Renal pelvis (tissue), 12 donors: ENCODE results near the gene FBXL5. TPM values are rescaled to one million over a fixed set of nuclear protein-coding genes. Genes with fewer than 3 reads are reported as not detected.

Experiments used
- DNase-seq: peaks from one replicate; pipeline ENCODE4 v3.0.0-alpha.2; 2013
- long read RNA-seq, 16 experiments: transcript quantifications; one replicate each; lab custom pipeline, GENCODE V29; 2026
- polyA plus RNA-seq, 3 donors: library from polyadenylated mRNA; unstranded; fragments of 120-200 nt; gene quantifications; one replicate each; pipeline ENCODE4 v1.2.1, GENCODE V29; 2013; ENCODE audit not compliant: insufficient read length in 3 of 3

Gene FBXL5, protein sequence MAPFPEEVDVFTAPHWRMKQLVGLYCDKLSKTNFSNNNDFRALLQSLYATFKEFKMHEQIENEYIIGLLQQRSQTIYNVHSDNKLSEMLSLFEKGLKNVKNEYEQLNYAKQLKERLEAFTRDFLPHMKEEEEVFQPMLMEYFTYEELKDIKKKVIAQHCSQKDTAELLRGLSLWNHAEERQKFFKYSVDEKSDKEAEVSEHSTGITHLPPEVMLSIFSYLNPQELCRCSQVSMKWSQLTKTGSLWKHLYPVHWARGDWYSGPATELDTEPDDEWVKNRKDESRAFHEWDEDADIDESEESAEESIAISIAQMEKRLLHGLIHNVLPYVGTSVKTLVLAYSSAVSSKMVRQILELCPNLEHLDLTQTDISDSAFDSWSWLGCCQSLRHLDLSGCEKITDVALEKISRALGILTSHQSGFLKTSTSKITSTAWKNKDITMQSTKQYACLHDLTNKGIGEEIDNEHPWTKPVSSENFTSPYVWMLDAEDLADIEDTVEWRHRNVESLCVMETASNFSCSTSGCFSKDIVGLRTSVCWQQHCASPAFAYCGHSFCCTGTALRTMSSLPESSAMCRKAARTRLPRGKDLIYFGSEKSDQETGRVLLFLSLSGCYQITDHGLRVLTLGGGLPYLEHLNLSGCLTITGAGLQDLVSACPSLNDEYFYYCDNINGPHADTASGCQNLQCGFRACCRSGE
- polyA plus RNA-seq, result 100 to 1,000 TPM; 109 to 116 (median 110) TPM
- long read RNA-seq, donor 1, transcript FBXL5-201 (11 exons, 3,385 nt), result major isoform, 26 of 62 reads
- long read RNA-seq, donor 1, transcript FBXL5-202 (11 exons, 2,837 nt), result minor isoform, 5 of 62 reads
- long read RNA-seq, donor 1, partial matches to known transcripts, result 21 of 62 reads
- long read RNA-seq, donor 1, other reads (novel, unspliced or antisense), result 10 of 62 reads
- long read RNA-seq, donor 2, transcript FBXL5-201 (11 exons, 3,385 nt), result major isoform, 28 of 54 reads
- long read RNA-seq, donor 2, partial matches to known transcripts, result 6 of 54 reads
- long read RNA-seq, donor 2, other reads (novel, unspliced or antisense), result 19 of 54 reads
- long read RNA-seq, donor 3, transcript FBXL5-201 (11 exons, 3,385 nt), result major isoform, 11 of 40 reads
- long read RNA-seq, donor 3, partial matches to known transcripts, result 25 of 40 reads
- long read RNA-seq, donor 3, other reads (novel, unspliced or antisense), result 0 of 40 reads
- long read RNA-seq, donor 4, transcript FBXL5-201 (11 exons, 3,385 nt), result major isoform, 15 of 67 reads
- long read RNA-seq, donor 4, partial matches to known transcripts, result 45 of 67 reads
- long read RNA-seq, donor 4, other reads (novel, unspliced or antisense), result 6 of 67 reads
- long read RNA-seq, donor 5, transcript FBXL5-201 (11 exons, 3,385 nt), result major isoform, 8 of 24 reads
- long read RNA-seq, donor 5, partial matches to known transcripts, result 13 of 24 reads
- long read RNA-seq, donor 5, other reads (novel, unspliced or antisense), result 0 of 24 reads
- long read RNA-seq, donor 6, transcript FBXL5-205 (10 exons, 2,306 nt), result minor isoform, 5 of 166 reads
- long read RNA-seq, donor 6, transcript FBXL5-201 (11 exons, 3,385 nt), result major isoform, 22 of 166 reads
- long read RNA-seq, donor 6, transcript FBXL5-202 (11 exons, 2,837 nt), result minor isoform, 5 of 166 reads
- long read RNA-seq, donor 6, partial matches to known transcripts, result 21 of 166 reads
- long read RNA-seq, donor 6, other reads (novel, unspliced or antisense), result 112 of 166 reads
- long read RNA-seq, donor 7, transcript FBXL5-201 (11 exons, 3,385 nt), result major isoform, 18 of 55 reads
- long read RNA-seq, donor 7, partial matches to known transcripts, result 30 of 55 reads
- long read RNA-seq, donor 7, other reads (novel, unspliced or antisense), result 6 of 55 reads
- long read RNA-seq, donor 8, transcript FBXL5-201 (11 exons, 3,385 nt), result major isoform, 6 of 17 reads
- long read RNA-seq, donor 8, partial matches to known transcripts, result 10 of 17 reads
- long read RNA-seq, donor 8, other reads (novel, unspliced or antisense), result 0 of 17 reads
- long read RNA-seq, donor 9, transcript FBXL5-201 (11 exons, 3,385 nt), result major isoform, 23 of 98 reads
- long read RNA-seq, donor 9, transcript FBXL5-205 (10 exons, 2,306 nt), result minor isoform, 5 of 98 reads
- long read RNA-seq, donor 9, partial matches to known transcripts, result 54 of 98 reads
- long read RNA-seq, donor 9, other reads (novel, unspliced or antisense), result 14 of 98 reads
- long read RNA-seq, donor 10, transcript FBXL5-201 (11 exons, 3,385 nt), result major isoform, 14 of 50 reads
- long read RNA-seq, donor 10, partial matches to known transcripts, result 12 of 50 reads
- long read RNA-seq, donor 10, other reads (novel, unspliced or antisense), result 24 of 50 reads
- long read RNA-seq, donor 11, transcript FBXL5-201 (11 exons, 3,385 nt), result major isoform, 17 of 137 reads
- long read RNA-seq, donor 11, partial matches to known transcripts, result 54 of 137 reads
- long read RNA-seq, donor 11, other reads (novel, unspliced or antisense), result 64 of 137 reads
- long read RNA-seq, donor 12, transcript FBXL5-205 (10 exons, 2,306 nt), result minor isoform, 6 of 60 reads
- long read RNA-seq, donor 12, transcript FBXL5-201 (11 exons, 3,385 nt), result major isoform, 25 of 60 reads
- long read RNA-seq, donor 12, partial matches to known transcripts, result 11 of 60 reads
- long read RNA-seq, donor 12, other reads (novel, unspliced or antisense), result 15 of 60 reads
- long read RNA-seq, donor 13, partial matches to known transcripts, result 23 of 29 reads
- long read RNA-seq, donor 13, other reads (novel, unspliced or antisense), result 0 of 29 reads
- long read RNA-seq, donor 14, transcript FBXL5-201 (11 exons, 3,385 nt), result major isoform, 18 of 63 reads
- long read RNA-seq, donor 14, partial matches to known transcripts, result 27 of 63 reads
- long read RNA-seq, donor 14, other reads (novel, unspliced or antisense), result 17 of 63 reads
- long read RNA-seq, donor 15, transcript FBXL5-201 (11 exons, 3,385 nt), result major isoform, 22 of 221 reads
- long read RNA-seq, donor 15, partial matches to known transcripts, result 169 of 221 reads
- long read RNA-seq, donor 15, other reads (novel, unspliced or antisense), result 28 of 221 reads
- long read RNA-seq, donor 16, transcript FBXL5-201 (11 exons, 3,385 nt), result major isoform, 19 of 201 reads
- long read RNA-seq, donor 16, partial matches to known transcripts, result 69 of 201 reads
- long read RNA-seq, donor 16, other reads (novel, unspliced or antisense), result 110 of 201 reads

DNA sequence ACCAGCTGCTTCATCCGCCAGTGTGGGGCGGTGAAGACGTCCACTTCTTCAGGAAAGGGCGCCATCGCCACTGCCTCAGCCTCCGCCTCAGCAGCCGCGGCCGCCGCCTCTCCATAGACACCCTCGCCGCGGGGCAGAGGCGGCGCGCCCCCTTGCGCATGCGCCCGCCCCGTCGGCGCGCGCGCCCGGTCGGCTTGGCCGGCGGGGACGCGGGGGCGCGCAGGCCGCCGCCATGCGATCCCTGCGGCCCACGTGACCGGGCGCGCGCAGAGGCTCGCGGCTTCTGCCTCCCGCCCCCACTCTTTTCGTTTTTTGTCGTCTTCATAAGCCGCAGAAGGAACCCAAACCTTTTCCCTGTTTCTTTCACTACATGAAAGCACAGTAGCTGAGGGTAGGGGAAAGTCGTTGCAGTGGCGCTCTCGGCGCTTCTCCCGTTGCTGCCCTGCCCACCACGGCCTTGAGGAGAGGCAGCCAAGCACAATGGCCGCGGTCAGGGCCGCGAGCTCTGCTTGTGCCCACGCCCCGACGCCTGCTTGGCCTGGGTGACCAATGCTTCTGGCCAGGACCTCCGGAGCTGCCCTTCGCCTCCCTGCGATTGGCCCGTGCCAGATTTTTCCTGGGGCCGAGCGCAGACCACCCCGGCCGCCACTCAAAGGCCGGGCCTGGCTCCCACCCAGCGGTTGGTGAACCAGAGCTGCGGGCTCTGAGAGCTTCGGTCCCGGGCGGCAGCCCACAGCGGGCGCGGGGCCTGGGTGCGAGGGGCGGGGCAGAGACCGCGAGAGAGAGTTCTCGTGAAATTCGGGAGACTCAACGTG lies at the start of gene FBXL5:
Gene FBXL5, minus strand, starts transcription at position 135 of the 815 bp plus-strand sequence. Its CDS starts 70 bp downstream, at position 65.
- peak; percentile 88 for DNase-seq

DNA sequence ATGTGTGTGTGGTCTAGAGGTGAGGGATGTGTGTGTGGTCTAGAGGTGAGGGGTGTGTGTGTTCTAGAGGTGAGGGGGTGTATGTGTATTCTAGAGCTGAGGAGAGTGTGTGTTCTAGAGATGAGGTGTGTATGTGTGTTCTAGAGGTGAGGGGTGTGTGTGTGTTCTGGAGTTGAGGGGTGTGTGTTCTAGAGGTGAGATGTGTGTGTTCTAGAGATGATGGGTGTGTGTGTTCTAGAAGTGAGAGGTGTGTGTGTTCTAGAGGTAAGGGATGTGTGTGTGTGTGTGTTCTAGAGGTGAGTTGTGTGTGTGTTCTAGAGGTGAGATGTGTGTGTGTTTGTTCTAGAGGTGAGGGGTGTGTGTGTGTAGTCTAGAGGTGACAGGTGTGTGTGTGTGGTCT lies 49.0 kb upstream of the FBXL5 start:
- no peak for DNase-seq

DNA sequence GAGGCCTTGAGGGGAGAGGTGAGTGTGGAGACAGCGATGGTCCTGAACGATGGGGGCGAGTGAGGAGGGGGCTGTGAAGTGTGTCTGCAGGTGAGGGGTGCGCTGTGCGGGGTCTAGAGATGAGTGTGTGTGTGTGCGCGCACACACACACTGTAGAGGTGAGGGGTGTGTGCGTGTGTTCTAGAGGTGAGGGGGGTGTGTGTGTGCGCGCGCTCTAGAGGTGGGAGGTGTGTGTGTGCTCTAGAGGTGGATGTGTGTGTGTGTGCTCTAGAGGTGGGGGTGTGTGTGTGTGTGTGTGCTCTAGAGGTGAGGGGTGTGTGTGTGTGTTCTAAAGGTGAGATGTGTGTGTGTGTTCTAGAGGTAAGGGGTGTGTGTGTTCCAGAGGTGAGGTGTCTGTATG lies 48.3 kb upstream of the FBXL5 start:
- DNase-seq, result no peak

DNA sequence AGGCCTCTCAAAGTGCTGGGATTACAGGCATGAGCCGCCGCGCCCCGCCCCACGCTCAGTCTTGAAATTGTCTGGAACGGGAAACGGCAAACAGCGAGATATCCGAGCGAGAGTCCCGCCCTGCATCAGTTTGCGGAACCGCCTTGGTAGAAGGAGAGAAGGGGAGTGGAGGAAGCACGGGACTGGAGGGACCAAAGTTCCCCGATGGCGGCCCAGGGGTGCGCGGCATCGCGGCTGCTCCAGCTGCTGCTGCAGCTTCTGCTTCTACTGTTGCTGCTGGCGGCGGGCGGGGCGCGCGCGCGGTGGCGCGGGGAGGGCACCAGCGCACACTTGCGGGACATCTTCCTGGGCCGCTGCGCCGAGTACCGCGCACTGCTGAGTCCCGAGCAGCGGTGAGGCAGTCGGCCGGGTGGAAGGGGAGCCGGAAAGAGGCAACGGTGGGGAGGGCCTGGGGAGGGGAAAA lies 47.8 kb upstream of the FBXL5 start, which contains the start of gene BST1:
Gene BST1, plus strand, starts transcription at position 125 of the 463 bp plus-strand sequence. Its CDS starts 80 bp downstream, at position 205.
- DNase-seq, result peak; percentile 62

DNA sequence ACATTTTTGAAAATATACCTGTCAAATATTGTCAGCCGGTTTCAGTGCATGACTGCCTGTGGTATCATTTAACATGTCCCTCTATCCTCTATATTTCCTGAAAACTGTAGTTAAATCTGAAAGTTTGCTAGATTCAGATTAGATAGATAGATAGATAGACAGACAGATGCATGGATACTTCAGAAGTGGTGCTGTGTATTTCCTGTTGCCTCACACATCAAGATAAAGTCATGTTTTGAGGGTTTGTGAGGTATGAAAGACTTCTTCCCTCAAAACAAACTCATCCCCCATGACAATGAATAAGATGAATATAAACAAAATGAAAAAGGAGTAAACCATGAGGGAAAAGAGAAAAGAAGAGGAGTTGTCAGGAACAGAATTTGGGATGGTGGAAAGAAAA lies 41.7 kb upstream of the FBXL5 start:
- no peak for DNase-seq

DNA sequence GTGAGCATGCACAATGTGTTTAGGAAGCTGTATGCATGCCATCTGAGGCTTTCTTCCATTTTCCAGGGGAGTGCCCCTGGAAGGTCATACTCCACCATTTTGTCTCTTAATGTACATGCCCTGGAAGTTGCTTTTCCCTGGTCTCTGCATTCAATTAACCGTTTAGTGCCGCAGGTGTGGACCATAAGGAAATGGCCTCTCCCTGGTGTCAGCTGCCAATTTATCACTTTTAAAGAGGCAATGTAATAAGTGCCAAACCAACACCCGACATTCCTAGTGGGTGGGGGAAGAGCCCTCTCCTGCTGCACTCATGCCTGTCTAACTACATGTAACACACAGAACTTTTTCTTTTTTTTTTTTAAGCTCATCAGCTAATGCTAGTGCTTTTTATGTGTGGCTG lies 40.6 kb upstream of the FBXL5 start:
- DNase-seq, result no peak

DNA sequence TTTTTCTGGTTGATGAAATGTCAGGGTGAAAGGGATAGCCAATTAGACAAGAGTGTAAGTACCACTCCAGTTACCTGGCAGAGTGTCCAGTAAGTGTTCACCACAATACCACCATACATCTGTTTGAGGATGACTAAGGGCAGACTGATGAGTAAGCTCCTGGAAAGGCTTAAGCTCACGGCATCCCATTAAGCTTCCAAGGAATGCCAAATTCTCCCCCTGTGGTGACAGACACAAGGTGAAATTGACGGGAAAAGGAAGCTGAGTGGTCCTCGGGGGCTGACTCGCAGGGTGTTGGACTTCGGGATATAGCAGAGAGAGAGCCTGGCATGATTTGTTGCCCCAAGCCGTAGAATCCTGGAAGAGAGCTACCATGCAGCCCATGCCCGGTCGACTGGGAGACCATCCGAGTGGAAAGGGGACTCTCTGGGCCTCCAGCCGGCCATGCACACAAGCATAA lies 40.1 kb upstream of the FBXL5 start:
- no peak for DNase-seq

DNA sequence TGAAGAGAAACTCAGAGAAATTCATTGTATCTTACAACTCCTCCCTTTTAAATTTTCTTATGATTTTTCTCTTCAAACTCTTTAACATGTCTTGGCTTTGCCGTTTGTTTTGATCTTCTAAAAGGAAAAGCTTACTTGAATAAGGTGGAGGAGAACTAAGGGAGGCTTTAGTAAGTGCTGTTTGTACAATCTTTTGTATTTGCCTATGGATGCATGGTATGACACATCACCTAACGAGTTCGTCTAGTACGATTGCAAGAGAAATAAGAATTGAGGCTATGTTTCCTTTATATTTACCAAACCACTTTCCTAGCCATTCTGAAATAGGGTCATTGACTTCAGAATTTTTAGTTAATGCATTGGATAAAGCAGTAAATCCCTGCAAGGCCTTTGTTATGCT lies 39.3 kb upstream of the FBXL5 start:
- no peak for DNase-seq

DNA sequence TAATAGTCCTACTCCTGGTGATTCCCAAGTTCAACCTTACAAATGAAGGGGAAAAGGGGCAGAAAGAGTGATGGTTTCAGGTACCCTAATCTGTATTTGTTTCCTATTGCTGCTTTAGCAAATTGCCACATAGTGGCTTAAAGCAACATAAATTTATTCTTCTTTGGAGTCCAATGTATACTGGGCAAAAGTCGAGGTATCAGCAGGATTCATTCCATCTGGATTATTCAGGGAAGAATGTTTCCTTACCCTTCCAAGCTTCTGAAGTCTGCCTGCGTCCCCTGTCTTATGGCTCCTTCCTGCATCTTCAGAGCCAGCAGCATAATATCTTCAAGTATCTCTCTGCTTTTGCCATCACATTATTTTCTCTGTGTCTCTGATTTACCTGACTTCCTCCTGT lies 37.4 kb upstream of the FBXL5 start:
- no peak for DNase-seq

DNA sequence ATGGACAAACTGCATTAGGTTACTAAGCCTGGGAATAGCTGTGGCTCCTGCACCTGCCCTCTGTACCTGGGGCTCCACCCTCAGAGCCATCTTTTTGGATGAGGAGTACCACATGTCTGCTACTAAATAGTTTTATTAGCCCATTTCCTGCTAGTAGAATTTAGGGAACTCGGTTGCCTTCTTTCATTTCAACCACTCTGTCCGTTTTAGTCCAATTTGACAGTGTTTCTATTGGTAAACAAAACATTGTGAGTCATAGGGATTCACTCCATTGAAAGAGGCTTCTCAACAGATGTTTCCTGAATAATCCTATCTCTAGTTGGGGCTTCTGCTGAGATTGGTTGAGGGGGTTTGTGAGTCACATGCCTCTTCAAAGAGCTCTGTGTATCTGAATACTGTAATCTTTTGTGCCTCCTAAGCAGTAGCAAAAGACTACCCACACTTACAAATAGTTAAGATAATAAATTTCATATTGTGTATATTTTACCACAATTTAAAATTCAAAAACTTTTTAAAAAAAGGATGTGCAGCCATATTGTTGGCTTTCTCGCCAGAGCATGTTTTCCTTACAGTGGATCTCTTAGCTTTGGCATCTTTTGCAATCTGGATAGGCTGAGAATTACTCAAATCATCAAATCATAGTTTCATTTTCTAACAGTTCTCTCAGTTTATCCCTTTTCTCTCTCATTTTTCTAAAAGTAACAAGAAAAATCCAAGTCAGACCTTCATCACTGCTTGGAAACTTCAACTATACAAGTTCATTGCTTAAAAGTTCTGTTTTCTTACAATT lies 36.4 kb upstream of the FBXL5 start:
- DNase-seq, result no peak

DNA sequence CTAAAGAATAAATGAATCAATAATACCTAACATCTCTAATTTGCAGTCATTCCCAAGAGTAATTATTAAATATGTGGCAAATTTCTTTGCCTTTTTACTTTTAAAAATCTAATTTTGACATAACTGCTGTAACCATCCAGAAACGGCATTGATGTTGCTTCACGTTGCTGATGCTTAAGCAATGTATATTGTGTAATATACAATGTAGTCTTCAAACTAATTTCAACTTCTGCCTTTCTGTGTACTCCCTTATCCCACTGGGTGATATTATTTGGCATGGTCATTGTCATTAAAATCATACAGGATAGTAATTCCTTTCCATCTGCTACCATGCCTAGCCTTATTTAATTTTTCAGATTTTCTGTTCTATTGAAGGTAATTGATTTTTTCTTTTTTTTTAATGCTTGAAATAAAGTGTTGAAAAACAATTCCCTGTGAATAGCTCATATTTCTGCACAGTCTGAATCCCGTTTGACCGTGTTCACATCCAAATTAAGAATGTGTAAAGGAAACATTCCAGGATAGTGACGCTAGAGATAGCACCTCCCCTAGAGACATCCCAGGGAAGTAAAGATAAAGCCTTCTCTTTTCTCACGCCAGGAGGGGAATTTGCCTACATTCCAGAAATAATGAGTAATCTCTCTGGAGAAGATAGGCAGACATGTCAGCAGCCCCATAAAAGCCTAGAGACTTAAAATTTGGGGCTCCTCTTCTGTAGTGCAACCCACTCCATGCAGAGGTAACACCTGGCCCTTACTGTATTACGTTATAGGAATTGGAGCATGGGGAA lies 35.1 kb upstream of the FBXL5 start:
- DNase-seq, result no peak

DNA sequence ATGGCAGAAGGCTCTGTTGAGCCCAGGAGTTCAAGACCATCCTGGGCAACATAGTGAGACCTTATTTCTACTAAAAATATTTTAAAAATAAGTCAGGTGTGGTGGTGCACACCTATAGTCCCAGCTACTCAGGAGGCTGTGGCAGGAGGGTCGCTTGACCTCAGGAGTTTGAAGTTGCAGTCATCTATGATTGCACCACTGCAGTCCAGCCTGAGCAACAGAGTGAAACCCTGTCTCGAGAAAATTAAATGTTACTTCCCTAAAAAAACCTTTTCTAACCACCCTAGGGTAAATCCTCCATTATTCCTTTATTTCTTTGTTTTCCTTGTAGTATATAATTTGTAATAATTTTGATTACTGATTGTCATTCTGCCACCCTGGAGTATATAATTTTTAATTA lies 34.4 kb upstream of the FBXL5 start:
- no peak for DNase-seq

DNA sequence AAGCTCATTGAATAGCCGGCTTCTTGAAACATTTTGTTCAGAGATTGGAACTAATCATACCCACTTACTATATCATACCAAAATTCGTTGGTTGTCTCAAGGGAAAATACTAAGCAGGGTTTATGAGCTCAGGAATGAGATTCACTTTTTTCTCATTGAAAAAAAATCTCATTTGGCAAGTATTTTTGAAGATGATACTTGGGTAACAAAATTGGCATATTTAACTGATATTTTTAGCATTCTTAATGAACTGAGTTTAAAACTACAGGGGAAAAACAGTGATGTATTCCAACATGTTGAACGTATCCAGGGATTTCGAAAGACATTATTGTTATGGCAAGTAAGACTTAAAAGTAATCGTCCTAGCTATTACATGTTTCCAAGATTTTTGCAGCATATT lies 32.9 kb upstream of the FBXL5 start:
- DNase-seq, result no peak

DNA sequence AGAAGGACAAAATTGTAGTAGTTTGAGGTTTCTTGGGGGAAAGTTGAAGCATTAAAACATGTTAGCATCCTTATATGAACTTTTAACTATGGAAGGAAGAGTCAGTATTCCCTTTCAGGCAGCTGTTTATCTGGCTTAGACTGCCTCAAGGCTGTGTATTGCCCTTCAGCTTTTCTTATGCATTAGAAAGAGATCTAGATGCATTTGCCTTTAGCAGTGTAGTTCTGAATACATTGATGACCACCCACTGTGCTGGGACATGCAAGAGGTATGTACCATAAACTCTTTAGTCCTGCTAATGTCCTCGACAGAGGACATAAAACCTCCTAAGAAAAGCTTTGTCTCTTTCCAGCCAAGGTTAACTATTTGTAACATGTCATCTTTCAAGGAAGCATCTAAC lies 29.3 kb upstream of the FBXL5 start:
- DNase-seq, result no peak

DNA sequence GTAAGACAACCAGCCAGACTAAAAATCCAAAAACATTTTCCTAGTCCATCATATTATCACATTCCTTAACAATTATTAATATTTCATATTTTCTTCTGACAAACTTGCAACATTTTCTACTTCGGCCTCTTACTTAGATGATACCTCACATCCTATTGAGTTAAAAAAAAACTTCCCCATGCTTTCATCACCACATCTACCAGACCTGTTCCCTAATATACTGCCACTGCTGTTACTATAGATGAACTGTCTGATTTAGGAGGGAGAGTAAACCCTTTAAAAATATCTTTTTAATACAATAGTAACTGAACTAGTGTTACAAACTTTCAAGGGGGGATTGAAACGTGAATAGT lies 28.0 kb upstream of the FBXL5 start:
- no peak for DNase-seq
